HFFc6 (cell line): ENCODE data around the gene ELFN1. TPM values are rescaled to one million over a fixed set of nuclear protein-coding genes. Genes with fewer than 3 reads are reported as not detected.

ENCODE experiments used
- DNase-seq: peaks from one replicate; pipeline ENCODE4 v3.0.0-alpha.2; 2018
- H3K27ac Mint-ChIP-seq: 2 replicates; pipeline ENCODE4 v1.8.0; 2020; ENCODE audit warnings: mild to moderate bottlenecking, mixed read lengths
- H3K27me3 Mint-ChIP-seq: 2 replicates; pipeline ENCODE4 v1.8.0; 2021; ENCODE audit warnings: mild to moderate bottlenecking, moderate library complexity, mixed read lengths; ENCODE audit not compliant: insufficient read depth
- H3K36me3 Mint-ChIP-seq: 2 replicates; pipeline ENCODE4 v1.8.0; 2021; ENCODE audit warnings: low read depth, mixed read lengths
- H3K4me1 Mint-ChIP-seq: 2 replicates; pipeline ENCODE4 v1.8.0; 2020; ENCODE audit warnings: low read depth, mixed read lengths
- H3K4me3 Mint-ChIP-seq: 2 replicates; pipeline ENCODE4 v1.8.0; 2020; ENCODE audit warnings: mild to moderate bottlenecking, moderate library complexity, mixed read lengths
- H3K9me3 Mint-ChIP-seq: 2 replicates; pipeline ENCODE4 v1.8.0; 2020; ENCODE audit warnings: mild to moderate bottlenecking, mixed read lengths
- total RNA-seq, 6 experiments: library from RNA; stranded (reverse); fragmentation: NEBNext Ultra II Directional; extraction: Animal tissue kit (Norgen Biotek cat#: 25700); gene quantifications; 2 replicates in 1 of 6; 3 replicates in 5 of 6; pipeline ENCODE4 v1.2.3, GENCODE V29; 2021
- TF ChIP-seq, protein P1 (sequence below): fragments of 200-600 bp; sonication (generic); IDR thresholded peaks from 2 replicates; pipeline ENCODE4 v1.5.0; 2021; ENCODE audit warnings: antibody characterized with exemption, mild to moderate bottlenecking

Gene ELFN1
- total RNA-seq, 6 experiments from 2014 or later, result 1.5 to 4.2 (median 1.6) TPM

DNA sequence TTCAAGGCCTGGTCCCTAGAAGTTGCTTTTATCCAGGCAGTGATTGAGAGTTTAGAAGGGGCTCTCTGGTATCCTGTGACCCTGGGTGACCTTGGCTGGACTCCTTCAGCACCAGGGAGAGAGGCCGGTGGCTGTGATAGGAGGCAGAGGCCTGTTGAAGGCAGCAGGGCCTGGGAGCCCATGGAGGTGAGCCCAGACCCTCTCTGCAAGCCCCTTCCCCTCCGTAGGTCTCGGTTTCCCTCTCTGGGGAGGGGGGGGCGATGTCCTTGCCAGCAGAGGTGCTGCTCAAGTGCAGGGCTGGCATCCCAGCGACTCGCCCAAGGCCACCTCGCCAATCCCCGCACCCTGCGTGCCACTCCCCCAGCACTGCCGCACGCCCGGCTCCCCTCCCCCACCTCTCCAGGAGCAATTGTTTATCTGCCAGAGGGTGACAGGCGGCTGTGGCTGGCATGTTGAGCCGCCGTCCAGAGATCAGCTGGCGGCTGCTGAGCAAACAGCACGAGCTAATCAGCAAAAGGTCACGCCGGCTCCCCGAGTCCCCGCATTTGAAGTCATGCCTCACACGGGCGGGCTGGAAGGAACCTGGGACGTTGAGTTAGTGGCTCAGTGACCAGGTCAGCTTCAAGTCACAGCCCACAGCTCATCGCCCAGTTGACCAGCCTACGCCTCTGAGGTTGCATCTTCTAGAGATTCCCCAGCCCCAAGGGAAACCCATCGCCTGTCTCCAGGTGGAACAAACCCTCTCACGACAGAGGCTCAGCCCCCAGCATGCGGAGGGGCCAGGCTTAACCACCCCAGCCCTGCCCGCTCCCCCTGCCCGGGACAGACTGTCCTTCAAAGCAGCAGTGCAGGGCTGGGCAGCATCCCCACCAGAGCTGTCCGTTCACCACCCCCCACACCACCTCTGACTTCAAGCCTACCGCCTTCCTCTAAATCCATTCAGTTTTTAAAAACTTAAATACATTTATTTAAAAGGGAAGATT, 43.7 kb downstream of the ELFN1 start:
- peaks cover 10% of the 10 kb centered on the region; the same call in 1 of the 2 replicates for H3K9me3 Mint-ChIP-seq
- TF ChIP-seq, protein P1, sequence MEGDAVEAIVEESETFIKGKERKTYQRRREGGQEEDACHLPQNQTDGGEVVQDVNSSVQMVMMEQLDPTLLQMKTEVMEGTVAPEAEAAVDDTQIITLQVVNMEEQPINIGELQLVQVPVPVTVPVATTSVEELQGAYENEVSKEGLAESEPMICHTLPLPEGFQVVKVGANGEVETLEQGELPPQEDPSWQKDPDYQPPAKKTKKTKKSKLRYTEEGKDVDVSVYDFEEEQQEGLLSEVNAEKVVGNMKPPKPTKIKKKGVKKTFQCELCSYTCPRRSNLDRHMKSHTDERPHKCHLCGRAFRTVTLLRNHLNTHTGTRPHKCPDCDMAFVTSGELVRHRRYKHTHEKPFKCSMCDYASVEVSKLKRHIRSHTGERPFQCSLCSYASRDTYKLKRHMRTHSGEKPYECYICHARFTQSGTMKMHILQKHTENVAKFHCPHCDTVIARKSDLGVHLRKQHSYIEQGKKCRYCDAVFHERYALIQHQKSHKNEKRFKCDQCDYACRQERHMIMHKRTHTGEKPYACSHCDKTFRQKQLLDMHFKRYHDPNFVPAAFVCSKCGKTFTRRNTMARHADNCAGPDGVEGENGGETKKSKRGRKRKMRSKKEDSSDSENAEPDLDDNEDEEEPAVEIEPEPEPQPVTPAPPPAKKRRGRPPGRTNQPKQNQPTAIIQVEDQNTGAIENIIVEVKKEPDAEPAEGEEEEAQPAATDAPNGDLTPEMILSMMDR, result no peak
- H3K27me3 Mint-ChIP-seq, result peaks cover 2% of the 10 kb centered on the region; the same call in 1 of the 2 replicates
- H3K27ac Mint-ChIP-seq, result no peak overlapping the region
- no peak for DNase-seq
- peaks cover 8% of the 10 kb centered on the region; the same call in 1 of the 2 replicates for H3K4me1 Mint-ChIP-seq
- H3K4me3 Mint-ChIP-seq, result no peak overlapping the region
- H3K36me3 Mint-ChIP-seq, result peaks cover 8% of the 10 kb centered on the region; the same call in 1 of the 2 replicates

DNA sequence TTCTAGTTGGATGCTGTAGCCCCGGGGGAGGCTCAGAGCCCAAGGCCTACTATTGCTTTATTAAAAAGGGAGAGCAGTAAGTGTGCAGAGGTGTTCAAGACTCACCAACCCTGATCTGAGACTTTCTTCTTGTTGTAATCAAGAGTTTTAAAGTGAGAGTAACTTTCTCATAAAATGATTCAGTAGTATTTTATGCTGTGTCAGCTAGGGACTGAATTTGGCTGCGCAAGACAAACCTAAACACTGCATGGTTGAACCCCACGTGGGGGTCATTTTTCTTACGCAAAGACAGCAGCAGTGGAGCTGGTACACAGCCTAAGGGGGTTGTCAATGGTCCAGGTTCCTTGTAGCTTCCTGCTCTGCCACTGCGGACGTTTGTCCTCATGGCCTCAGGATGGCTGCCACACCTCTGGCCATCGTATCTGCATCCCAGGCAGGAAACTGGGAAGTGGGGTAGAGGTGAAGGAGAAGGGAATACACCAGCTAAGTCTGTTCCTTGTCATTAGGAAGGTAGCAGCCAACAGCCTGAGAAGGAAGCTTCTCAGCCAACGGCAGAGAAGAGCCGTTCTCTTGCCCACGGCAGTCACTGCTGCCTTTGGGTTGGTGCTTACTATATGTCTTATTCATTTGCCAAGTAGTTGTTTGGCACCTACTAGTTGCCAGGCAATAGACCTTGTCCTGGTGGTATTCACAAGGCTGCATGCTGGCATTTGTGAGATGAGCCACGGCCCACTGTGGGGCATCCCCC, 44.7 kb downstream of the ELFN1 start:
- peaks cover 8% of the 10 kb centered on the region; the same call in 1 of the 2 replicates for H3K4me1 Mint-ChIP-seq
- DNase-seq, result no peak
- peaks cover 2% of the 10 kb centered on the region; the same call in 1 of the 2 replicates for H3K27me3 Mint-ChIP-seq
- H3K4me3 Mint-ChIP-seq, result no peak overlapping the region
- peaks cover 4% of the 10 kb centered on the region; the same call in 1 of the 2 replicates for H3K36me3 Mint-ChIP-seq
- H3K9me3 Mint-ChIP-seq, result peaks cover 2% of the 10 kb centered on the region; the same call in 1 of the 2 replicates
- H3K27ac Mint-ChIP-seq, result no peak overlapping the region
- TF ChIP-seq, protein P1, result no peak

DNA sequence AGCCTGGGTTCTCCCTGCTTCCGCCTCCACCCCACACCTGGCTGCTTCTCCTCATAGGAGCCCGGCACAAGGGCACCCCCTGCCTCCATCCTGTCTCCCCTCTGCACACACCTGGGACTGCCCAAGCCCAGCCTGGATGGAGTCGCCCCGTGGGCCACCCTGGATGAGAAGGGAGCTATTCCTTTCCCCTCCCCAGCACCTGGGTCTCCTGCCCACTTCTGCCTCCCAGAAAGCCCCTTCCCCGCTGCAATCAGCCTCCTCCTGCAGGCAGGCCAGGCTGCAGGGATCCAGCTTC, 45.2 kb downstream of the ELFN1 start:
- Mint-ChIP-seq H3K4me3 (no peak overlapping the region), H3K27ac (no peak overlapping the region), H3K27me3 (peaks cover 2% of the 10 kb centered on the region; the same call in 1 of the 2 replicates), H3K4me1 (peaks cover 8% of the 10 kb centered on the region; the same call in 1 of the 2 replicates), H3K36me3 (no peaks in the 10 kb centered on the region), H3K9me3 (no peaks in the 10 kb centered on the region)
- no peak for DNase-seq
- TF ChIP-seq, protein P1, result no peak

DNA sequence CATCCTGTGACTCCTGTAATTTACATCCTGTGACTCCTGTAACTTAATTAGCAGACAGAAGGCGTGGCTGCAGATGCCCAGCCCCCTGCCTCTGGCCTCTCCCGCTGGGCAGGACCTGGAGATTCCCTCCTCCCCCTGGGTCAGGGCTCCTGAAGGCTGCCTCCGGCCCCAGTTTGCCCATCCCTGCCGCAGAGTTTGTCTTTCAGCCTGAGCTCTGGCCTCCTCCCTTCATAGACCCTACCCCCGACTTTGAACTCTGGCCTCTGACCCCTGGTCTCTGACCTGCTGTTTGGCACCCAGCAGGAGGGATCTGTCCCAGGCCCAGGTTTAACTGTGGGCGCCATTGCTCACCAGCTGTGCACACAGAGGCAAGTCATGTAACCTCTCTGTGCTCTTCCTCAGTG, 45.6 kb downstream of the ELFN1 start:
- TF ChIP-seq, protein P1, result no peak
- DNase-seq, result no peak
- Mint-ChIP-seq H3K4me3 (no peak overlapping the region), H3K27me3 (peaks cover 2% of the 10 kb centered on the region; the same call in 1 of the 2 replicates), H3K9me3 (no peaks in the 10 kb centered on the region), H3K27ac (no peak overlapping the region), H3K4me1 (peaks cover 8% of the 10 kb centered on the region; the same call in 1 of the 2 replicates), H3K36me3 (no peaks in the 10 kb centered on the region)

DNA sequence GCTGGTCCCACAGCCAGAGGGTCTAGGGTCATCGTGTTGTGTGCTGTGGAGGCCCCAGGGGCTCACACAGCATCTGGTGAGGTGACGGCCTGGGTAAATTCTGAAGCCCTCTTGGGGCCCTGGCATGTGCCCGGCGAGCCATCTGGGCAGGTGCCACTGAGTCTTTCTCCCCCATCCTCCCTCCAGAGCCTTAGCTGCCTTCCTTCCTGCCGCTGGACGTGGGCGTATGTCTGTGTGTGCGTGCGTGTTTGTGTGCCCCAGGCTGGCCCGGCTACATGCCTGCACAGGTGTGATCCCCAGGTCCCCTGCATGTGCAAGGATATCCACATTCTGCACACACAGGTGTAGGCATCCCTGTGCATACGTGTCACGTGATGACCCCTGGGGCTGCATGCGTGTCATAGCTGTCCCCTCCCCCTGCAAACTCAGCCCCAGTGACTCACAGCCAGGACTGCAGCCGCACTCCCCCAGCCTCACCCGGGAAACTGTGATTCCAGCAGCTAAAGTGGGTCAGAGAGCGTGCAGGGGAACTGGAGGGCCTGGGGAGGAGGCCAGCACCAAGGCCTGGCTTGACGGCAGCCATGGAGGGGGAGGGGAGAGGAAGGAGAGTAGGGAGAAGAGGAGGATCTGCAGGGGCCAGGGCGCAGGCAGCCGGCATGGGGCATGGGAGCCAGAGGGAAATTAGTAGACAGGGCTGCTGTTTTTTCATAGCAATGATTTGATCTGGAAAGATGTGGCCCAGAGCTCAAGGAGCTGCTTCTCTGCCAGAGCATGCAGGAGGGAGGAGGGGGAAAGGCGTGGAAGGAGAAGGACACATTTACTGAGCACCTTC, 46.4 kb downstream of the ELFN1 start:
- Mint-ChIP-seq H3K36me3 (no peaks in the 10 kb centered on the region), H3K27ac (no peak overlapping the region), H3K27me3 (no peaks in the 10 kb centered on the region), H3K4me1 (peaks cover 8% of the 10 kb centered on the region; the same call in 1 of the 2 replicates), H3K4me3 (no peak overlapping the region), H3K9me3 (no peaks in the 10 kb centered on the region)
- TF ChIP-seq, protein P1, result no peak
- DNase-seq, result no peak
